ENCODE measurements around the gene MEIS1. TPM values are rescaled to one million over a fixed set of nuclear protein-coding genes. Genes with fewer than 3 reads are reported as not detected.

The MEIS1 gene
- total RNA-seq, 1 donor from 2014 or later: 41.7 TPM

GRCh38 chr2:66539452-66539851 is 104.5 kb downstream of the MEIS1 start:
- intact Hi-C loops (cut with DNase I): no loop called here
- no peak for DNase-seq
- no peak for ATAC-seq (ENCODE audit: poor library complexity)

DNA sequence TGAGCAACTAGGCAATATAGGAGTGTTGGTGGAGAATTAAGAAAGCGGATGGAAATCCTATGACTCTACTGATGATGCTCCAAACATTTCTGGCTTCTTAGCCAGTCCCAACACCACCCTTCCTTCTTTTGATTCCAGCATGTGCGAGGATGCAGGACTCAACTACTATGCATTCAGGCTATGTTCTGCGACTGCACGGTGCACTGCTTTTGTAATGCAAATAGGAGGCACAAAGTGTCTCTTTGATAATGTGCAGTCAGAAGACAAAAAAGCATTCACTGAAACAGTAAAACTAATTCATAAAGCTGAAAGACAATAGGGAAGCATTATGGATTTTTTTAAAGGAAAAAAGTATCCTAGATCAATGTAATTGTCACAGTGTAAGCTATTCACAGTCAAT is 106.7 kb downstream of the MEIS1 start:
- intact Hi-C loops (cut with DNase I): no loop called here
- DNase-seq: no peak
- ATAC-seq (ENCODE audit: poor library complexity): no peak

GRCh38 chr2:66543257-66543767 is 108.4 kb downstream of the MEIS1 start:
- DNase-seq: no peak
- ATAC-seq (ENCODE audit: poor library complexity): no peak
- intact Hi-C loops (cut with DNase I): no loop called here

- no peak for DNase-seq
- intact Hi-C loops (cut with DNase I): no loop called here
- ATAC-seq (ENCODE audit: poor library complexity): no peak
Observed at GRCh38 chr2:66544258-66544657, 109.3 kb downstream of the MEIS1 start.

DNA sequence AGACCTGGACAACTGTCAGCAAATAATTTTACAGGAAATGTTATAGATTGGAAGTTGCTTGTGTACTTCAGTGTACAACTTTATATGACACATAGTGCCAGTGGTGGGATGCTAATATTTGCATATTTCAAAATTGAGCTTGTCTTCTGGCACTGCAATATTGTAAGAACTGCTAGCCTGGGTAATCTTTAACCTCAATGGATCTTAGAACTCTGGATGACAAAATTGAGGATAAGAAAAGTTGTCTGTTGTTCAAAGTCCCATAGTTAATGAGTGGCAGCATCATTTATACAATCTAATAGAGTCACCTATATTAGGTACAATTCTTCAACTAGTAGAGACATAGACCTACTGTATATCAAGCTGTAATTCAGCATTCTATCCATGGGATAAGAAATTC is 110.3 kb downstream of the MEIS1 start:
- ATAC-seq (ENCODE audit: poor library complexity): no peak
- no peak for DNase-seq
- intact Hi-C loops (cut with DNase I): no loop called here

- intact Hi-C loops (cut with DNase I): no loop called here
- DNase-seq (no peak), ATAC-seq (ENCODE audit: poor library complexity) (no peak)
Observed at GRCh38 chr2:66547118-66547517, 112.2 kb downstream of the MEIS1 start.

GRCh38 chr2:66547887-66548286 is 113.0 kb downstream of the MEIS1 start:
- DNase-seq: no peak
- intact Hi-C loops (cut with DNase I): no loop called here
- no peak for ATAC-seq (ENCODE audit: poor library complexity)

DNA sequence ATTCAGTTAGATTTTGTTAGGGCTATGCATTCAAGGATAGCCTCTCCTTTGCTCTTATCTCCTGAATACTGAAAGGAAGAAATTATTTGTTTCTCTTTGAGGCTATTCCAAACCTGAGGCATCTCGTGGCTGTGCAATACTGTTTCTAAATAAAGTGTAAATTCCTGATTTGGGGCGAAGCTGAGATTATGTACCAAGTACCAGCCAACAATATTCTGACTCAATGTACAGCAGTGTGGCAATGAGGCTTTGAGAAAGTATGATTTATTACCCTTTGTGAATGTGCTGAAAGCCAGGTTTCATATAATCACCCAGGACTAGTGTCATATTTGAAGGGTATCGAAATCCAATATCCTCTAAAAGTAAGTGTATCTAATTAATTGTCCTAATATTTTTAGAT is 113.5 kb downstream of the MEIS1 start:
- no peak for ATAC-seq (ENCODE audit: poor library complexity)
- intact Hi-C loops (cut with DNase I): no loop called here
- no peak for DNase-seq

- intact Hi-C loops (cut with DNase I): no loop called here
- no peak for DNase-seq
- ATAC-seq (ENCODE audit: poor library complexity): no peak
Observed at GRCh38 chr2:66550826-66551225, 115.9 kb downstream of the MEIS1 start.

- intact Hi-C loops (cut with DNase I): no loop called here
- DNase-seq (peak; percentile 81), ATAC-seq (ENCODE audit: poor library complexity) (peak; percentile 20)
Observed at GRCh38 chr2:66553370-66553769, 118.4 kb downstream of the MEIS1 start.

- DNase-seq (no peak), ATAC-seq (ENCODE audit: poor library complexity) (peak; percentile 60)
- intact Hi-C loops (cut with DNase I): no loop called here
Observed at GRCh38 chr2:66555091-66555490, 120.2 kb downstream of the MEIS1 start.

DNA sequence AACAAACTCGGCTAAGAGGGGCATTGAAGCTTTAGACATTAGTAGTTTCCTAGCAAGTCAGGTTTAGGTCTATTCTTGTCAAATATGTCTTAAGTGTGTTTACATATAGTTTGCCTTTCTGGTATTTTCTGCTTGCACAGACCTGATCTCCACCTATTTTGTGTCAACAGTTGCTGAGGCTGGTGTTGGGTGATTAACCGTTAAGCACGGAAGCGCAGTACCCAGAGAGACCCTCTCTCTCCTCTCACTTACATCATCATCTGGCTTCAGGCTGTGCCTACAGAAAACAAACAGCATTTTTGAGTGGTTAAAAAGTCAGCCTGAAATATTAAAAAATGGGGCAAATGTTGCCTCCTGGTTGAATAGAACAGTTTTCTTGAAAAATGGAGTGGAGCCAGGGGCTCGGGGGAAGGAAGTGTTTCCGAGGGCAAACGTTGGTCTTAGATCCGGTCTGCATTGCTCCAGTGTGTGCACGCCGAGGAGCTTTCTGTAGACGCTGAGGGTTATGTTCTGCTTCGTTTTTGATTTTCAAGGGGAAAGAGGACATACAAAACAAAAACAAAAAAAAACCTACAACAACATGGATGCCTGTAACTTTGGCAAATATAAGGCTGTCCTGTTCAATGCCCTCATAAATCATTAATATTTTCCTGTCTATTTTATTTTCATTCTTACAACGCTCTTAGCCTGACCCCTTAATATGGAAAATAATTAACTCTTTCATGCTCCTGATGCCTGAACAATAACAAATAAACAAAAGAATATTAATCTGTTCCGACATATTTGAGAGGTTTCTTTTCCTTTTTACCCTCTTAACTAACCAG is 120.8 kb downstream of the MEIS1 start:
- ATAC-seq (ENCODE audit: poor library complexity) (peak; percentile 69), DNase-seq (no peak)
- intact Hi-C loops (cut with DNase I): no loop called here

DNA sequence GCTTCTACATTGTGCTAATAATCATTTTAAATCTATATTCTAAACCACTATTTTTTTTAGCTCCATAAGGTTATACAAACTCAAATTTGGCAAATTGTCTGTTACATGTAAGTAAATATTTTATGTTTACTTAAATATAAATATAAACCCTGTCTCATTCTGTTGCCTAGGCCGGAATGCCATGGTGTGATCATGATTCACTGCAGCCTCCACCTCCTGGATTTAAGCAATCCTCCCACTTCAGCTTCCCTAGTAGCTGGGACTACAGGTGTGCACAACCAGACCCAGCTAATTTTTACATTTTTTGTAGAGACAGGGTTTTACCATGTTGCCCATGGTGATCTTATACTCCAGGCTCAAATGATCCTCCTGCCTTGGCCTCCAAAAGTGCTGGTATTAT is 124.7 kb downstream of the MEIS1 start:
- intact Hi-C loops (cut with DNase I): no loop called here
- no peak for ATAC-seq (ENCODE audit: poor library complexity)
- no peak for DNase-seq

GRCh38 chr2:66560683-66561082 is 125.8 kb downstream of the MEIS1 start:
- no peak for DNase-seq
- ATAC-seq (ENCODE audit: poor library complexity): peak; percentile 37
- intact Hi-C loops (cut with DNase I): no loop called here

DNA sequence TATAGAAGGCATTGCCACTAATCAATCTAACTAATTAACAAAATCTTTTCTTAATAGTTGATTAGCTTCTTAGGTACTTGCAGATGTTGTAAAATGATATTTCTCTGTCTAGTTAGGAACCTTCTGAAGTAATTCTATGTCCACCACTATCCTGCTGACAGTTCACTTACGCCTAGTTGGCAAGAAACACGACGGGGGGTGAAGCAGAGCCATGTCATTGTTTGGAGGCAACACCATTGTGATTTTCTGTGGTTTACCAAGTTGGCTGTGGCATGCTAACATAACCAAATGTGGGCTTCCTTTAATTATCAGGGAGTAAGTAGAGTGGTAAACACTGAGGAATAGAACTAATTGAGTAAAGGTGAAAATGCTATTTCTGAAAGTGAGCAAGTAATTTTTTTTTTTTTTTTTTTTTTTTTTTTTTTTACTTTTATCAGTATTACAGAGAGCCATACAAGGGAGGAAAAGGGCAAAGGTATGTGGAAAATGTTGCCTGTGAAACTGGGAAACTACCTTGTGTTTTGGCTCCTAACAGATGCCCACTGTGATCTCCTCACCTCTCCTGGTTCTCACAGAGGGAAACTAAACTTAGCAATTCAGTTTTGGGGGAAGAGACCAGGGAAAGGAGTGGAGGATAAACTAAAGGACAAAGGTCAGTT is 126.8 kb downstream of the MEIS1 start:
- ATAC-seq (ENCODE audit: poor library complexity): peak; percentile 62
- DNase-seq: no peak
- intact Hi-C loops (cut with DNase I): no loop called here

DNA sequence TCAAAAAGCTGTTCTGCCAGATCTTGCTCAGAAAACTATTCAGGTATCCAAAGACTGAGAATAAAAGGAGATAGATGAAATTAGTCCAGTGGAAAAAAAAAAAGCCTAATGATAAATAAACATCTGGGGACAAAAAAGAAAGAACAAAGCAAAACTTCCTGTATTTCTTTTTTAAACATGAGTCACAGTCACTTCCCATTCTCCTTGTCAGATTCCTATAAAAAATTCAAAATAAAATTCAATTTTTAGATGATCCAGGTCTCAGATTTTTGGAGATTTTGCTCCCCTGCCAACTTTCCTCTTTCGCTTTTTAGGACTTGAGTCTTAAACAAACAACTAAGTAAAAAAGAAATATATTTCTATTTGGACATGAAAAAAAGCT is 127.4 kb downstream of the MEIS1 start:
- DNase-seq: no peak
- intact Hi-C loops (cut with DNase I): no loop called here
- no peak for ATAC-seq (ENCODE audit: poor library complexity)

DNA sequence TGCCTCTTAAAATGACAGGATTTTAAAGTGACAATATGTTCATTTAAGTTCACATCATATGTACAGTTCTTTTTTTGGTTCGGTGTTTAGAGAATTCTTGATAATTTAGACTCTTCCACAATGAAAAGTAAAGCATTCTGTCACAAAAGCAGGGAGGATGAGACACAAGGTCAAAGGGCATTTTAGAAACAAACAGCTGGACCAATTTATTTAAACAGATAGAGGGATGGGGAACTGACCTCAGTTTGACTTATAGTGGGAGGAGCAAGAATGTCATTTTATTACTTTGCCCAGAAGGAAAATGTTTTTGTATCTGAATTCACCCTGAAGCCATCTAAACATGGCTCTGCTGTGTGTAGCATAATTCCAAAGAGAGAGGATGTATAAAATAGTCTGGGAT is 128.5 kb downstream of the MEIS1 start:
- intact Hi-C loops (cut with DNase I): no loop called here
- DNase-seq: no peak
- no peak for ATAC-seq (ENCODE audit: poor library complexity)

- peak; percentile 45 for ATAC-seq (ENCODE audit: poor library complexity)
- intact Hi-C loops (cut with DNase I): no loop called here
- no peak for DNase-seq
Observed at GRCh38 chr2:66565291-66565690, 130.4 kb downstream of the MEIS1 start.

DNA sequence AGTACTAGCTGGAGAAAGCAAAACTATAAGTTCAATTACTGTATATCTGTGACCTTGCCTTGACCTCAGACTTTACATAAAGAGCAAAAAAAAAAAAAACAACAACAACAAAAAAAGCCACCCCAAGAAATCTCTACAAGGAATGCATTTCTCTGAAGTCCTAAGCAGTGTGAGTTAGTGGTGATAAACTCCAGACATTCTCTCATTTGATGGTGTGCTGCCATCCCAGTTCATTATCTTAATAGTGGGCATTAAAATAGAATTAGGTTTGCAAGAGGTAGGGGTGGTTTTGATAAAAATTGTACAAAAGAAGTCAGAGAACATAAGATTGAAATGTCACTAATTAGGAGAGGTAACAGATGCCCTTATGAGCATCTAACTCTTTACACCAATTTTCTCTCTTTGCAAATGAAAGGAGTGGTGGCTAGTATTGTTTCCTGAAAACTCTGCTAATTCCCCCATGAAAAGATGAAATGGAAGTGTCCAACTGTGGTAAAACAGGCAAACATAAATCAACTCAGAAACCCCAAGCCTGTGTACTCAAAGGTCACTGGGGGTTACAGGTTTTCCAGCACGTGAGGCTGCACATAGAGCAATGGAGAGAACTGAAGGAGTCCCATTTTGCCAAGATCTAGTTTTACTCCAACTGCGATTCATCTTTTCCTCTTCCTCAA is 131.9 kb downstream of the MEIS1 start:
- intact Hi-C loops (cut with DNase I): no loop called here
- DNase-seq (no peak), ATAC-seq (ENCODE audit: poor library complexity) (no peak)

- intact Hi-C loops (cut with DNase I): no loop called here
- DNase-seq: no peak
- ATAC-seq (ENCODE audit: poor library complexity): no peak
Observed at GRCh38 chr2:66567729-66568128, 132.8 kb downstream of the MEIS1 start.
